DOHH2 (cell line): ENCODE results near the gene TIRAP.
A peak's percentile ranks its signal among the peaks of the same experiment; 100 is the strongest.

Experiments
- H3F3A ChIP-seq: fragments of 200-600 bp; sonication (generic), shearing (Covaris generic); 2 replicates; pipeline ENCODE4 v1.6.0; 2016; ENCODE audit warnings: antibody characterized with exemption, mild to moderate bottlenecking; ENCODE audit not compliant: control insufficient read depth, insufficient read depth
- H3K27ac ChIP-seq: fragments of 200-600 bp; sonication (generic); 2 replicates; pipeline ENCODE4 v1.5.1; 2014; ENCODE audit warnings: low read depth, mild to moderate bottlenecking, low read length, moderate library complexity
- H3K27me3 ChIP-seq: fragments of 200-600 bp; sonication (generic); 2 replicates; pipeline ENCODE4 v1.6.1; 2014; ENCODE audit warnings: mild to moderate bottlenecking, low read length, mixed read lengths; ENCODE audit not compliant: control insufficient read depth
- H3K36me3 ChIP-seq: fragments of 200-600 bp; sonication (generic); 2 replicates; pipeline ENCODE4 v1.6.1; 2014; ENCODE audit warnings: mild to moderate bottlenecking, low read length, moderate library complexity, mixed read lengths; ENCODE audit not compliant: control insufficient read depth
- H3K4me1 ChIP-seq: fragments of 200-600 bp; sonication (generic); 2 replicates; pipeline ENCODE4 v1.6.1; 2014; ENCODE audit warnings: mild to moderate bottlenecking, low read length, mixed read lengths; ENCODE audit not compliant: control insufficient read depth
- H3K4me2 ChIP-seq: fragments of 200-600 bp; sonication (generic); 2 replicates; pipeline ENCODE4 v1.6.0; 2014; ENCODE audit warnings: mild to moderate bottlenecking, low read length, moderate library complexity
- H3K4me3 ChIP-seq: fragments of 200-600 bp; sonication (generic); 2 replicates; pipeline ENCODE4 v1.5.1; 2014; ENCODE audit warnings: mild to moderate bottlenecking, low read length, mixed read lengths
- H3K79me2 ChIP-seq: fragments of 200-600 bp; sonication (generic); 2 replicates; pipeline ENCODE4 v1.6.1; 2014; ENCODE audit warnings: mild to moderate bottlenecking, low read length, mixed read lengths; ENCODE audit not compliant: control insufficient read depth
- H3K9me2 ChIP-seq: fragments of 200-600 bp; sonication (generic); replicated peaks from 2 replicates; pipeline ENCODE4 v1.6.1; 2014; ENCODE audit warnings: mild to moderate bottlenecking, low read length, mixed read lengths; ENCODE audit not compliant: control insufficient read depth
- H3K9me3 ChIP-seq: fragments of 200-600 bp; sonication (generic); 2 replicates; pipeline ENCODE4 v1.6.1; 2014; ENCODE audit warnings: antibody characterized with exemption, low read length, mixed read lengths; ENCODE audit not compliant: control insufficient read depth, insufficient read depth
- H4K20me1 ChIP-seq: fragments of 200-600 bp; sonication (generic); 2 replicates; pipeline ENCODE4 v1.6.0; 2014; ENCODE audit warnings: low read depth, mild to moderate bottlenecking, antibody characterized with exemption, low read length, moderate library complexity; ENCODE audit not compliant: control insufficient read depth, insufficient read depth
- CTCF ChIP-seq: fragments of 200-600 bp; sonication (generic); IDR thresholded peaks from one replicate; pipeline ENCODE4 v1.5.1; 2014; ENCODE audit warnings: antibody characterized with exemption, mild to moderate bottlenecking, low read depth, low read length; ENCODE audit not compliant: poor library complexity, severe bottlenecking
- EZH2phosphoT487 ChIP-seq: fragments of 200-600 bp; sonication (generic); IDR thresholded peaks from 2 replicates; pipeline ENCODE4 v1.6.1; 2017; ENCODE audit warnings: borderline replicate concordance, mild to moderate bottlenecking, antibody characterized with exemption, low read length, moderate library complexity, mixed read lengths

Gene TIRAP

GRCh38 chr11:126279191-126279590 is 3.7 kb upstream of the TIRAP start:
- H3K4me1 ChIP-seq = peaks cover 36% of the 10 kb centered on the region
- H3K9me2 ChIP-seq = no peaks in the 10 kb centered on the region
- no peak overlapping the region for H3K4me3 ChIP-seq
- H3K27ac ChIP-seq = no peak overlapping the region
- no peak overlapping the region for H3K4me2 ChIP-seq
- H3K27me3 ChIP-seq = no peaks in the 10 kb centered on the region
- no peak for TF ChIP-seq CTCF
- no peak for TF ChIP-seq EZH2phosphoT487
- peaks cover 36% of the 10 kb centered on the region for H3K36me3 ChIP-seq
- H4K20me1 ChIP-seq = no peaks in the 10 kb centered on the region
- H3K9me3 ChIP-seq = no peaks in the 10 kb centered on the region
- H3F3A ChIP-seq = peaks cover 15% of the 10 kb centered on the region; the same call in 1 of the 2 replicates
- H3K79me2 ChIP-seq = peaks cover 7% of the 10 kb centered on the region

GRCh38 chr11:126280595-126280994 is 2.3 kb upstream of the TIRAP start:
- peaks cover 15% of the 10 kb centered on the region; the same call in 1 of the 2 replicates for H3F3A ChIP-seq
- peaks cover 16% of the 10 kb centered on the region for H3K79me2 ChIP-seq
- H3K4me1 ChIP-seq = peaks cover 49% of the 10 kb centered on the region
- no peak overlapping the region for H3K27ac ChIP-seq
- H3K9me3 ChIP-seq = no peaks in the 10 kb centered on the region
- H3K4me3 ChIP-seq = peak overlapping the region; percentile 31; the same call in 1 of the 2 replicates
- peak overlapping the region; percentile 50 for H3K4me2 ChIP-seq
- no peaks in the 10 kb centered on the region for H3K27me3 ChIP-seq
- TF ChIP-seq EZH2phosphoT487 = no peak
- TF ChIP-seq CTCF = no peak
- H3K36me3 ChIP-seq = peaks cover 23% of the 10 kb centered on the region
- H3K9me2 ChIP-seq = no peaks in the 10 kb centered on the region
- H4K20me1 ChIP-seq = no peaks in the 10 kb centered on the region

- Histone ChIP-seq H3K4me1 (peaks cover 49% of the 10 kb centered on the region), H3K36me3 (peaks cover 17% of the 10 kb centered on the region), H3K9me2 (no peaks in the 10 kb centered on the region), H3K4me3 (no peak overlapping the region), H3K4me2 (peak overlapping the region; percentile 50; the same call in 1 of the 2 replicates), H3K27ac (no peak overlapping the region), H3K79me2 (peaks cover 16% of the 10 kb centered on the region), H3F3A (peaks cover 15% of the 10 kb centered on the region; the same call in 1 of the 2 replicates), H3K27me3 (no peaks in the 10 kb centered on the region), H3K9me3 (no peaks in the 10 kb centered on the region), H4K20me1 (no peaks in the 10 kb centered on the region)
- TF ChIP-seq EZH2phosphoT487 = no peak
- no peak for TF ChIP-seq CTCF
Observed at GRCh38 chr11:126281245-126281644, 1.6 kb upstream of the TIRAP start.
